HG03139 (cell line): Measurements from ENCODE around the gene CDRT4.

Experiments used
- ATAC-seq: cut with Tn5 transposase; IDR thresholded peaks from one replicate; pipeline ENCODE4 v1.9.1; 2021; ENCODE audit not compliant: unreplicated experiment

CDRT4 gene

DNA sequence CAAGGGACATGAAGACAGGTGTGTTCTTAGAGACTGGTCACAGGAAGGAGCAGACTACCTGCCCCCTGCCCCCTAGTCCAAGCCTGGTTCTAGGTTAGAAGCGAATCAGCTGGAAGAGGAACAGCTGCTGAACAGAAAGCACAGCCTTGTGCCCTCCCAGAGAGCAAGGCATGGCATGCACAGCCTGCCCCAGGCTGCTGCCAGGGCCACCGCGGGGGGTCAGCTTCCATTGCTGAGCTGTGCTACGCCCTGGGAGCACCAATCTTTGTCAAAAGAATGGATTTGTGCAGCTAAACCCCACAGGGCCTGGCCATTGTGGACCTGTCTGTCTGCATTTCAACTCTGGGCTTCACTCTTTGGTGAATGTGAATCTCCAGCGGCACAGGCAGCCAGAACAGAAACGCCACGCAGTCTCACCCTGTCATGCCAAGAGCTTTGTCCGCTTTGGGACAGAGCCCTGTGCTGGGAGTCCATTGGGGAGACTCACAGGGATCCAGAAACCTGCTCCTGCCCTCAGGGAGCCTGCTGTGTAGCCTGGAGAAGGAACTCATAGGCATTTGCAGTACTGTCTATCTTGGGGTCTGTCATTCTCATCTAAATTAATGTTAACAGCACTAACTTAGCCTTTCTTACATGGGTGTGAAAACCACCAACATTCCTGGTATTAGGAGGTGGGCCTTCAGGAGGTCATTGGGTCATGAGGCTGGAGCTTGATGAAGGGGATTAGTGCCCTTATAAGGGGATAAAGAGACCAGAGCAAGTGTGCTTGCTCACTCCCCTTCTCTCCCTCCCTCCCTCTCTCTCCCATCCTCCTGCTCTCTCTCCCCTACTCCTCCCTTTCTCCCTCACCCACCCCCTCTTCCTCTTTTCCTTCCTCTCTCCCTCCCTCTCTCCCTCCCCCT, 25.6 kb upstream of the CDRT4 start:
- ATAC-seq, result no peak

GRCh38 chr17:15492186-15492585, 24.8 kb upstream of the CDRT4 start:
- ATAC-seq, result no peak

GRCh38 chr17:15490634-15491261, 23.3 kb upstream of the CDRT4 start:
- no peak for ATAC-seq

DNA sequence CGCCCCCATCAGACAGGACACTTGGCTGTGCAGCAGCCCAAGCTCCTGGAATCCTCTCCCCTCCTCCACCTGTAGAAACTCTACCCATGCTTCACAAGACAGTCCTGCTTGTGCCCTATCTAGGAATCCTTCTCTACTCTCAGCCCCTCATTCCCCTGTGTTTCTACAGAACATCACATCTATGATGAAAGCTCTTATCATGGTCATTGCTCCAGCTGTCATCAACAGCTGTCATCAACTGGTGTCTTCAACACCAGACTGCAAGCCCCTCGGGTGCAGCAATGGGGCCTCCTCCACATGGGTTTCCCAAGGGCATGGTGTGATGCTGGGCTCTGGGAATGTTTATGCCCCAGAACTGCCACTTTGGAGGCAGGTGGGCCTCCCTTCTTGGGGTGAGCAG, 21.1 kb upstream of the CDRT4 start:
- no peak for ATAC-seq

DNA sequence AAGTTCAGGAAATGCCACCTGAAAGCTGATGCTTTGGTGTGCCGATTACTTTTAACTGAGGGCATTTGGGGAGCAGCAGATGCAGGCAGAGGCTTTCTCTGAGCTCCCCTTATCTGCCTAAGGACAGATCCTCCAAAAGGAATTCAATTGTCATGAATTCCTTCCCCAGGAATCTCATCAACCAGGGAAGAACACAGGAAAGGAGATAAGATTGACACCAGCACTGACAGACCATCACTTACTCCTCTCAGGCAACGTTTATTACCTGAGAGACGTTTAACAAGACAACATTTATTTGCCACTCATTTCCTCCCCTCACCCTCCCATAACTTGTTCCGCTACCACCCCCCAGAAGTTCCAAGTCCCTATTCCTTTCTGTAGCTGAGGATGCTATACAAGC, 17.6 kb upstream of the CDRT4 start:
- ATAC-seq, result no peak

- no peak for ATAC-seq
These were observed 16.0 kb upstream of the CDRT4 start for GRCh38 chr17:15483431-15483830.

DNA sequence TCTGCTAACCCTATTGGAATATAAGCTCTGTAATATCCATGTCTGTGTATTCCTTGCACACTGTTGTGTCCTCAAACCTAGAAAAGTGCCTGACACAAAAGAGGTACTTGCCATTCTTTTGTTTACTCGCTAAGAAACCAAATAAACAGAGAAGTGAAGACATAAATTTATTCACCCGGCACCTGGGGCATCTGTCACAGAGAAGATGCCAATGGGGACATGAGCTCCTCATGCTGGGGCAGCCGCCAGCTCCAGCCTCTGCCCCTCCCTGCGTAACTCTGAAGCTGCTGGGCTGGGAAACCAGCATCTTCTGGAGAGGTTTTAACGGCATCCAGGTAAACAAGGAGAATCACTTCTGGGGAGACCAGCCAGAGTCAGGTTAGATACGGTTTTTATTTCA, 15.1 kb upstream of the CDRT4 start:
- no peak for ATAC-seq

- ATAC-seq, result no peak
These were observed 14.1 kb upstream of the CDRT4 start for GRCh38 chr17:15481481-15481880.

DNA sequence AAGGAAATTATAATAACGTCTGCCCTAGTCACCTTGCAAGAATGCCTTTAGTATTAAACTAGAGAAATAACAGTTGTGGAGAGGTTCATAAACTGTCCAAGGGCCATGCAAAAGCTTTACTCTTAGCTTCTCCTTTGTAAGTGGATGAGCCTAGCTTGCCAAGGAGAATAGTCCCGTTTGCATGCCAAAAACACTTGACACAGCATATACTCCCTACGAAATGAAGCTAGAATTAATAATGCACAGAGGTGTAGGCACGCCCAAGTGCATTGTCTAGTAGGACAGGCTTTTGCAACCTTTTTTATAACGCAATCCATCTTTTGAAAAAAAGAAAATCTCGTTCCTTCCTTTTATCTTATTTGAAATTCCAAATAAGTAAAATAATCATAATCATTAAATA, 12.8 kb upstream of the CDRT4 start:
- ATAC-seq, result no peak

DNA sequence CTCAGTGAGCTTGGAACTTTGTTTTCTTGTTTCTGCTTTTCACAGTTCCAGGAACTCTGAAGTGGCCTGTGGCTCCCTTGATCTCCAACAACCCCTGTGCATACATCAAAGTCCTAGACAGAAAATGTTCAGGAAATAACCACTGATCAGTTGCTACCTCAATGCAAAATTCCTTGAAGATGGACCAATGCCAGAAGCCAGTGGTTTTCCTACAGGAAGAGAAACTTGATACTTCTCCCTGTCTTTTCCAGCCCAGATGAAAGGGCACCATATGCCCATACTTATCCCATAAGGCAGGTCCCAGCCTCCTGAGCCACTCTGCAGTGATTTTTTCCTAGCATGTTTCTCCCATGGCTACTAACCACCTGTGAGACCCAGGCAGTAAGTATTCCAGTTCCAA, 12.3 kb upstream of the CDRT4 start:
- ATAC-seq, result no peak

DNA sequence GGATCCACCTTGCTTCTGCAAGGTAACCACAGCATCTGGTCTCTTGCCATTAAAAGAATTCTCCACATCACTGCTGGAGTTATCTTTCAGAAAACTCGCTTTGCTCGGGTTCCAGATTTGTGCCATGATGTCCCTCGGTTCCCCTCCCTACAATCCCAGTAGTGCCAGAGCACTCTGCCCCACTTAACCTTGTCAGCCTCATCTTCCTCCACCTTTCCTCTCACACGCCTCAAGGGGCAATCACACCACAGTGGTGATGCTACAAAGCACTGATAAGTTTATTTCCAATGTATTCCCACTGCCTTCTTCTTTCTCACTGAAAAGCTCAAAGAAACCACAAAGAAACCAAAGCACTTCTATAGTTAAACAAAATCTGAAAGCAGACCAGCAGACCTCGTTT, 11.4 kb upstream of the CDRT4 start:
- no peak for ATAC-seq

DNA sequence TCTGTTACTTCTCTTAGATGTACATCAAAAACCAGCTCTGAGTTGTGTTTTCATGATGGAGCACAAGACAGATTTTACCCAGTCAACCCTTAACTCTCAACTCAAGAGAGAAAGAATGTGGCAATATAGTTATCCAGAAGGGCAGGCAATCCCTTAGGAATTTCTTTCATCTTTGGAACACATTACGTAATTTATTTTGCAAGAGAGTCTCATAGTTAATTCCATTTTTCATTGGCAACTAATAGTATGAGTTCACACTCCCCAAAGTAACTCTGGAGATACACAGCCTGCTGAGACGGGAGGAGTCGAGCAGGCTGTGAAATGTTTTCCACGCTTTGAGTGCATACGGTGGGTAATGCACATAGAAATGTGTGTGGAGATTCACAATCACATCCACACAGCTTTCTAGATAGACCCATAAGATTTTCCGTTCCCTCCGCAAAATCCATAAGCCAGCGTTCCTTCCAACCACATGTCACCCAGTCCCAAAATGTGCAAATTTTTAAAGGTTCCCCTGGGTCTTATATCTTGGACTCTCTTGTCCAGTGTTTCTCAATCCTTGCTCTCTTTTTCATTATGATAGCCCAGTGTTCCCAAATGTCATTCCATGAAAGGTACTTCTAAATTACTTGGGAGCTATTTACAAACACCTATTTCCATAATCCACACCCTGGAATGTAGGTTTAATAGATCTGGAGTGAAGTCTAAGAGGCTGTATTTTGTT, 8.4 kb upstream of the CDRT4 start:
- no peak for ATAC-seq

DNA sequence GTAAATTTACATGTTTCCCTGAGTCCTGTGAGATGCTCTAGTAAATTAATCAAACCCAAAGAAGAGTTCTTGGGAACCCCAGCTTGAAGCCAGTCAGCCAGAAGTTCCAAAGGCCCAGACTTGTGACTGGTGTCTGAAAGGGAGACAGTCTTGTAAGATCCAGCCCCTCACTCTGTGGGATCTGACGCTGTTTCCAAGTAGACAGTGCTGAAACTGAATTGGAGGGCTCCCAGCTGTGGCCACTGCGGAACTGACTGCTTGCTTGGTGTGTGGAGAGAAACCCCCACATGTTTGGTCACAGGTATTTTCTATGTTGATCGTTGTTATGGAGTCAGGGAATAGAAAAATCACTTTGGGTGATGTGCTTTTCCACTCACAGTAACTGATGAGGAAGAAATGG, 5.5 kb upstream of the CDRT4 start:
- no peak for ATAC-seq

DNA sequence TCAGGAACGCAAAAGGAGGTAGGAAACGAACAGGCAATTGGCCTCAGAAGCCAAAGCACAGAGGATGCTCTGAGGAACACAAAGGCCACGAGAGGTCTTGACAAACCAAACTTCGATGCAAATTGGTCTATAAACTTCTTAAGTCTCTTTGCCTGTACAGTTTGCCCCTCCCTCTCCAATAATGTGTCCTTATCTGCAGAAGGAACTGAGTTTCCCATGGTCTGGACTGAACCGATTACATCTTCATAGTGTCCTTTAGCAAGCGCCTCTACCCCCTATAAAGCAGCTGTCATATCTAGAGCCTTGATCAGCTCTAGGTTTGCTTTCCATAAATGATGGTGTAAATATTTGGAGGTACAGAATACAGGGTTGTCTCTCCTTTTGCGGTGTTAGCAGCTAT, 3.1 kb upstream of the CDRT4 start:
- ATAC-seq, result no peak

- no peak for ATAC-seq
These were observed 1.8 kb upstream of the CDRT4 start for GRCh38 chr17:15469260-15469659.

DNA sequence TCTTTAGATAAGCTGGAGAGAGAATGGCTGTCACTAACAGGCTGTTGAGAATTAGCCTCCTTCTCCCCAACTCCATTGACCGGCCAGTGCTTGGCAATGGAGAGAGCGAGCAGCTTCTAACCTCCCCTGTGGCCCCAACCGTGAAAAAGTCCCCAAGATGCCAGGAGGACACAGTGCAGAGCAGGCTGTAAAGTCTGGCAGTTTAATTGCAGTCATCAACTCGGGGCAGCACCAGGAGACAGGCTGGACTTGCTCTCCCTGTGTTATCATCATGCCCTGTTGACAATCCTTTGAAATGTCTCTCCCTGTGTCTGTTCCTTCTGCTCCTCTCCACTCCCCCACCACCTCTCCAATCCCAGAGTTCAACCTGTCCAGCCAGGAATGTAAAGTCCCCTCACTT, 705 bp upstream of the CDRT4 start:
- ATAC-seq, result no peak

GRCh38 chr17:15466131-15466530, 1.3 kb downstream of the CDRT4 start:
- ATAC-seq, result no peak

GRCh38 chr17:15465045-15465701, 2.2 kb downstream of the CDRT4 start:
- no peak for ATAC-seq

GRCh38 chr17:15464231-15464985, 3.0 kb downstream of the CDRT4 start:
- no peak for ATAC-seq

GRCh38 chr17:15462976-15463772, 4.2 kb downstream of the CDRT4 start:
- no peak for ATAC-seq
